ENCODE measurements around the gene AMOTL1.

Gene AMOTL1

DNA sequence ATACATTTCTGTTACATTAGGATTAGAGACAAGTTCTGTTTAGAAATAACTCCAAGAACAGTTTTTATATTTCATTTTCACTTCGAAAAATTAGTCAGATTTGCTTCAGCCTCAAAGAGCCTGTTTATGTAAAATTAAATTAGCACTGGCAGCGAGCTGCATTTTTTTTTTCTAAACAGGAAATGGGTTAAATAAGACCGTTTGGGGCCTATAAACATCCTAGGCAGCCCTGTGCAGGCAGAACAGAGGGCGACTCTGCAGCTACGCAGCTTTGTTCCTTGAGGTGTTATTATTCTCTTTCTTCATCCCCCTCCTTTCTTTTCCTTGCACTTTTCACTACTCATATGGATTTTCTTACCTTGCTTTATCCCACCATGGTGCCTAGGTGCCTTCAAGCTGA lies 156.5 kb downstream of the AMOTL1 start:
- TF ChIP-seq REST (IDR thresholded peaks at IDR 0.05; ENCODE audit: low read depth) (no peak), TCF12 (IDR thresholded peaks at IDR 0.05; ENCODE audit: low read depth) (no peak), RAD21 (IDR thresholded peaks at IDR 0.05; ENCODE audit: low read depth) (no peak), NFIC (IDR thresholded peaks at IDR 0.05) (no peak)
- TF ChIP-seq, protein P1, sequence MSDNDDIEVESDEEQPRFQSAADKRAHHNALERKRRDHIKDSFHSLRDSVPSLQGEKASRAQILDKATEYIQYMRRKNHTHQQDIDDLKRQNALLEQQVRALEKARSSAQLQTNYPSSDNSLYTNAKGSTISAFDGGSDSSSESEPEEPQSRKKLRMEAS (IDR thresholded peaks at IDR 0.05), result no peak

DNA sequence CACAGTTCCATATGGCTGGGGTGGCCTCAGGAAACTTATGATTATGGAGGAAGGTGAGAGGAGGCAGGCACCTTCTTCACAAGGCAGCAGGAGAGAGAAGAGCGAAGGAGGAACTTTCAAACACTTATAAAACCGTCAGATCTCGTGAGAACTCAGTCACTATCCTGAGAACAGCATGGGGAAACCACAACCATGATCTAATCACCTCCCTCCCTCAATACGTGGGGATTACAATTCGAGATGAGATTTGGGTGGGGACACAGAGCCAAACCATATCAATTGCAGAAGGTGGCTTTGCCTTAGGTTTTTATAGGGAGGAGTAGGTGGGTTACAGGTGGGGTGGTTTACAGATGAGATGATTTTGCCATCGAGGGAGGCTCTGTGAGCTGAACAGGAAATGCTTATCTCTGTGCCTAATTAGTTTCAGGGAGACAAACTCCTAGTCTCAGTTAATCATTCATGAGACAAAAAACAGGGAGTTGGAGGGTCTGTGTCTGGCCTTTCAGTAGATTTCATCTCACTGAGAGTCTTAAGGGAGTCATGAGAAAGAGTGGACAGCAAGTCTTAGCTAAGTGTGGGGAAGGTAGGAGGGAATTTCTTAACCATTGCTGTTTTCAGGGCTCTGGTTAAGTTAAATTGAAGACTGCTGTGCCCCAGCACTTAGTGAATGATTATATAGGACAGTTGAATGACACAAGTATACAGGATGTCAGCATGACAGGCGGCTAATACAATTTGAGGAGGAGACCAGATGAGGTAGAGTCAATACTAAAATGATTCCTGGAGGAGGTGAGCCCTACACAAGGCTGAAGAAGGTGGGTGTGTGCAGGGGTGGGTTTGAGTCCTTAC lies 157.5 kb downstream of the AMOTL1 start:
- TF ChIP-seq EGR1 (IDR thresholded peaks at IDR 0.05) (no peak), ZBTB7A (IDR thresholded peaks at IDR 0.05; ENCODE audit: low read depth) (no peak), EP300 (IDR thresholded peaks at IDR 0.05; ENCODE audit: borderline replicate concordance) (no peak), FOXM1 (IDR thresholded peaks at IDR 0.05; ENCODE audit: borderline replicate concordance, low read depth) (no peak), YY1 (IDR thresholded peaks at IDR 0.05; ENCODE audit: low read depth) (no peak), RAD21 (IDR thresholded peaks at IDR 0.05; ENCODE audit: low read depth) (no peak), TCF12 (IDR thresholded peaks at IDR 0.05; ENCODE audit: low read depth) (no peak), TEAD4 (IDR thresholded peaks at IDR 0.05) (no peak), REST (IDR thresholded peaks at IDR 0.05; ENCODE audit: low read depth) (no peak)

DNA sequence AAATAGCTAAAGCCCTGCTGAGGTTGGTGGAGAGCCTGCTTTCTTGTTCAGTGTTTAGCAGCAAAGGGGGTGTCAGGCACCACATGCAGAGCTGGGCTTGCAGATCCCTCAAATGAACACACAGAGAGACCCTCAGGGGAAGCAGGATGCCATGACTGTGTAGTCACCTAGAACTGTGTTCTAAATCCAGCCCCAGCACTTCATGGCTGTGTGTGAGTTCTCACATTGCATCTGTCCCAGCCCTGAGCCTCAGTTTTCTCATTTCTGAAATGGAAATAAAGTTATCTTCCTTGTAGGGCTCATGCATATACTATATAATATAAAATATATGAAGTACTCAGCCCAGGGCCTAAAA lies 158.1 kb downstream of the AMOTL1 start:
- TF ChIP-seq, protein P1 (IDR thresholded peaks at IDR 0.05), result no peak
- TF ChIP-seq CREB1 (IDR thresholded peaks at IDR 0.05; ENCODE audit: low read depth), result no peak
